Renal cortical epithelial cell (primary cell): Measurements from ENCODE around the gene DNAAF1. TPM values are rescaled to one million over a fixed set of nuclear protein-coding genes. Genes with fewer than 3 reads are reported as not detected.
"Not testable (repeated sequence)": the region's sequence is repeated elsewhere in the genome, so short reads cannot be mapped to it uniquely, and the experiment has no call there.

Experiments used
- DNase-seq: peaks from one replicate; pipeline ENCODE4 v3.0.0-alpha.2; 2011; ENCODE audit warnings: low read depth
- total RNA-seq: library from RNA; depleted of rRNA; stranded (reverse); fragments of >200 nt; gene quantifications from 2 replicates; pipeline ENCODE4 v1.2.3, GENCODE V29; 2014

The DNAAF1 gene
- total RNA-seq, 1 donor from 2014 or later, result 0.45 TPM

DNA sequence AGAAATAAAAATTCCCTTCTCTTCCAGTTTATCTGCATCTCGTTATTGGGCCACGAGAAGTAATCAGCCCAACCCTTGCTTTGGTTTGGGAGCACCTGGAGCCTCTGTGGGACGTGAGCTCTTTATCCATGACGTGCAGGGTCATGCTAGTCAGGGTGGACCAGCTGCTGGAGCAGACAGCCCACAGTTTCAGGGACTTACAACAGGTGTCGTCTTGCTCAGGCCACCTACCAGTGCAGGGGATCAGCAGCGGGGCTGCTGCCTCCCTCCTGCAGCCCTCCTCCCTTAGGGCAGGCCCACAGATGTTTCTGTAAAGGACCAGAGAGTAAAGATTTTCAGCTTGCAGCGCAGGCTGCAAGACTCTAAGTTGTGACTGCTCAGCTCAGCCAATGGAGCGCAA lies 62.8 kb downstream of the DNAAF1 start:
- no peak for DNase-seq

DNA sequence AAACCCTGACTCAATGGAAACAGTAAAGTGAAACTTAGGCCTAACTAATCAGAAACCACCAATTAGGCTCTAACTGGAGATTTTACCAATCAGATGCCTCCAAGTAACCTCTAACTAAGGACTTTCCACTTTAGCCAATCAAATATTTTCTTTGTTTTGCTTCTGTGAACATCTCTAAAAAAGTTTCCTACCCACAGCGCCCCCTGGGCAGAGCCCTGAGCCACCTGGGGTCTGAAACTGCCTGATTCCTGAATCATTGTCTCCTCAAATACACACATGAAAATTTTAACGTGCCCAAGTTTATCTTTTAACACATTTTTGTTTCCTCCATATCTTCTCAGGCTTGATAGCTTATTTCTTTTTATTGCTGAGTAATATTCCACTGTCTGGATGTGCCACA lies 64.9 kb downstream of the DNAAF1 start:
- no peak for DNase-seq

GRCh38 chr16:84212154-84212553 lies 67.0 kb downstream of the DNAAF1 start:
- no peak for DNase-seq

DNA sequence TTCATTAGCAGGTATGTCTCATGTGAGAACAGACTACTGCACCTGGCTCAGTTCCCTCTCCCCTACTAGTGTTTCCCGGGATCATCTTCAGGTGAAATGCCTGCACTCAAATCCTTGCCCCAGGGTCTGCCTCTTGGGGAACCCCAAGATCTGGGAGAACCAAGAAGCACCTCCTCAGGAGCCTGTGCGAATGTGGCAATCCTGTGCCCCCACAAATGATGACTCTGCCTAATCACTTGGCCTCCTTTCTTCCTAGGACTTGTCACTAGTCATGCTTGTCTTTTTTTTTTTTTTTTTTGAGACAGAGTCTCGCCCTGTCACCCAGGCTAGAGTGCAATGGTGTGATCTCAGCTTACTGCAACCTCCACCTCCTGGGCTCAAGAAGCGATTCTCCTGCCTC lies 67.5 kb downstream of the DNAAF1 start:
- DNase-seq, result no peak

- no peak for DNase-seq
These were observed 69.5 kb downstream of the DNAAF1 start for GRCh38 chr16:84214451-84215066.

DNA sequence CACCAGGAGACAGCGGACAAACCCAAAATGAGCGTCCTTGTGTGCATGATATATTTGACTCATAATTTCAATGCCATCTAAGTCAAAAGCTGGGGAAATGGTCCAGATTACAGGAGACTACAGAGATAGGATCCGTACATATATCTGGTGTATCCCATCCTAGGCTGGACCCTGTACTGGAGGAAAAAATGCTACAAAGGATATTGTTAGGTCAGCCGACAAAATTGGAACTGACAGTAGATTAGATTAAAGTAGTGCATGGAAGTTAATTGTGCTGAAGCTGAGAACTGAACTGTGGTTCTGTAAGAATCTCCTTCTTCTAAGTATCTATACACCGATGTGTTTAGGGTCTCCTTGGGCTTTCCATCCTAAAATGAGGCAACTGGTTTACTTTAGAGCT lies 70.4 kb downstream of the DNAAF1 start:
- DNase-seq, result no peak

- DNase-seq, result not testable (repeated sequence)
These were observed 71.0 kb downstream of the DNAAF1 start for GRCh38 chr16:84216144-84216543.

DNA sequence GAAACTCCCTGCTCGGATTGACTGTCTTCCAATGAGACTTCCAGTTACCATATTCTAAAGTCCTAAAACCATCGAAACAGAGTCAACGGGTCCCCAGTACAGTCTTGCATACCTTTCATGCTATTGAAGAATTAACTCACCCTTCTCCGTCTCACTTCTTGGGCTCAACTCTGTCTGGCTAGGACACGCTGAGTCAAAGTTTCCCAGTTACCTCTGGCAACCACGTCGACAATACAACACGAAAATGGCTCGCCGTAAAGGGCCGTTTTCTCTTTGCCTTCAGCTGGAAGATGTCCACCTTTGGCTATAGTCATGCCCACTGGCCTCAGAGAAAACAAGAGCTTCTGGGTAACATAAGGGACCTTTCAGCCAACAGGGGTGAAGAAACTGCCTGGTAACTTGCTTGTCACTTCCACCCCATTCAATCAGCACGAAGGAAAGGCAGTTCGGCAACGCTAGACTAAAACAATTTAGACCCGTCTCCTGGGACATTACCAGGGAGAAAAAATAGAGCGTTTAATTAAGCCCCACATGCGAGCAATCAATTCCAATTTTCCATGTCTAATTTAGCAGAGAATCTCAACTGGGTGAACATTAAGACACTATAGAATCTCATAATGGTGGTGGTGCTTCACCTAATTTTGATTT lies 73.2 kb downstream of the DNAAF1 start:
- DNase-seq, result no peak

- DNase-seq, result no peak
These were observed 73.8 kb downstream of the DNAAF1 start for GRCh38 chr16:84218956-84219355.

- DNase-seq, result no peak
These were observed 75.7 kb downstream of the DNAAF1 start for GRCh38 chr16:84220851-84221250.

GRCh38 chr16:84223456-84223855 lies 78.3 kb downstream of the DNAAF1 start:
- DNase-seq, result peak; percentile 18

- no peak for DNase-seq
These were observed 79.4 kb downstream of the DNAAF1 start for GRCh38 chr16:84224554-84224953.

DNA sequence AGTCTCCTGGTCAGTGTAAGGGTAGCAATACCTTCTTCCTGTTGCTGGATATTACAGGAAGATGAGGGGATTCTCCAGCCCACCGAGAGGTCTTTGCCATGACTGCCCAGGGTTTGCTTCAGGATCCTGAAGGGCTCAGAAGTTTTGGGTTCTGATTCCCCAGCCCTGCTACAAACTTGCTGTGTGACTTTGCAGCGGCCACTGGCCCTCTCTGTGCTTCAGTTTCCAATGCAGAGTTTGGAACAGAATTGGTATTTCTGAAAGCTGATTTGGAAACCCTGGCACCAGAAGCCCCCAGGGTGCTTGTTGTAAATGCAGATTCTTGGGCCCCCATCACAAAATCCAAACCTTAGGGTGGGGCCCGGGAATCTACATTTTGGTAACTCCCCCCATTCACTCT lies 80.0 kb downstream of the DNAAF1 start:
- DNase-seq, result no peak

DNA sequence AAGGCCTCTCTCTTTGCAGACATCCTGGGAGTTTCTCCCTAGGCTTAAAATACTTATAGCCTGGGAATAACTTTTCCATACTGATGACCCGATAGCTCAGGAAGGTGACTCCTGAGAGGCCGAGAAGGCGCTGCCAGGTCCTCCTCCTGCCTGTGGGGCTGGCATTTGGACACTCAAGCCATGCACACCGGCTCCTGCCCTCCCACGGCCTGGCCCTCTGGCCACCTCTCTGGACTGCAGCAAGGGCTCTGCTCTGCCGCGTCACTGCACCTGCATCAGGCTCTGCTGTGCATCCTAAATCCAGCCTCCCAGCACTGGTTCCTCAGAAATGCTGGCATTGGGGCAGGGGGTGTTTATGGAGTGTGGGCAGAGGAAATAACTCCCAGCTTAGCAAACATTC lies 80.5 kb downstream of the DNAAF1 start:
- no peak for DNase-seq

GRCh38 chr16:84226026-84226425 lies 80.9 kb downstream of the DNAAF1 start:
- no peak for DNase-seq

Other genes starting within 250 kb of the DNAAF1 start
- 3.6 and 7.1 TPM in 2 replicates for gene MLYCD, start 246.2 kb upstream of the DNAAF1 start, total RNA-seq
- gene OSGIN1, start 192.1 kb upstream of the DNAAF1 start, total RNA-seq, result 0.69 and 1.4 TPM in 2 replicates
- gene NECAB2, start 177.1 kb upstream of the DNAAF1 start, total RNA-seq, result not detected in 2 replicates
- not detected in 2 replicates for gene SLC38A8, start 102.5 kb upstream of the DNAAF1 start, total RNA-seq
- 71.0 and 115 TPM in 2 replicates for gene MBTPS1, start 28.4 kb upstream of the DNAAF1 start, total RNA-seq
- gene HSDL1, start 131 bp upstream of the DNAAF1 start, total RNA-seq, result 32.0 and 34.6 TPM in 2 replicates
- gene TAF1C, start 41.7 kb downstream of the DNAAF1 start, total RNA-seq, result 11.1 and 24.5 TPM in 2 replicates
- 0.35 TPM in 1 of 2 replicates, not detected in the other for gene ADAD2, start 45.8 kb downstream of the DNAAF1 start, total RNA-seq
- not detected in 2 replicates for gene KCNG4, start 94.7 kb downstream of the DNAAF1 start, total RNA-seq
- gene WFDC1, start 149.6 kb downstream of the DNAAF1 start, total RNA-seq, result 0.05 TPM in 1 of 2 replicates, not detected in the other
- 7.1 TPM in 1 of 2 replicates, not detected in the other for gene ATP2C2, start 223.2 kb downstream of the DNAAF1 start, total RNA-seq